Tibial nerve (tissue), 4 donors: ENCODE results near the gene LRRC73. TPM values are rescaled to one million over a fixed set of nuclear protein-coding genes. Genes with fewer than 3 reads are reported as not detected.
"Not testable (repeated sequence)": the region's sequence is repeated elsewhere in the genome, so short reads cannot be mapped to it uniquely, and the experiment has no call there.

Source experiments
- DNase-seq, 2 donors: peaks; one replicate each; pipeline ENCODE4 v3.0.0-alpha.2; 2019; ENCODE audit warnings: low spot score in 2 of 2
- H3K27ac ChIP-seq, 4 donors: fragments of 200-600 bp; sonication (generic) in 3 of 4; one replicate each; pipeline ENCODE4 v1.5.1; 2017 to 2019; ENCODE audit warnings: mild to moderate bottlenecking in 1 of 4
- H3K27me3 ChIP-seq, 2 donors: fragments of 200-600 bp; sonication (generic) in 1 of 2; one replicate each; pipeline versions ENCODE4 v1.5.1 to v1.6.0; 2017 to 2019
- H3K36me3 ChIP-seq, 3 donors: fragments of 200-600 bp; sonication (generic); one replicate each; pipeline ENCODE4 v1.5.1; 2018 to 2019
- H3K4me1 ChIP-seq, 4 donors: fragments of 200-600 bp; sonication (generic) in 3 of 4; one replicate each; pipeline ENCODE4 v1.5.1; 2017 to 2019
- H3K4me3 ChIP-seq, 4 donors: fragments of 200-600 bp; sonication (generic) in 3 of 4; one replicate each; pipeline ENCODE4 v1.5.1; 2017 to 2019; ENCODE audit warnings: mild to moderate bottlenecking in 1 of 4, moderate library complexity in 1 of 4
- H3K9me3 ChIP-seq, 4 donors: fragments of 200-600 bp; sonication (generic) in 3 of 4; one replicate each; pipeline ENCODE4 v1.5.1; 2017 to 2019
- EP300 ChIP-seq, 2 donors: sonication (generic); formaldehyde crosslinking; IDR thresholded peaks; one replicate each; pipeline ENCODE4 v1.6.1; 2017; ENCODE audit warnings: antibody characterized with exemption in 2 of 2, mild to moderate bottlenecking in 1 of 2
- POLR2A ChIP-seq, 2 donors: fragments of 450-650 bp; IDR thresholded peaks; one replicate each; pipeline ENCODE4 v1.6.1; 2017; ENCODE audit warnings: antibody characterized with exemption in 2 of 2, mild to moderate bottlenecking in 2 of 2, moderate library complexity in 2 of 2
- WGBS, 2 donors: methylation state at CpG; one replicate each; pipeline ENCODE4 v1.1.5; 2018; 5-methylcytosine and 5-hydroxymethylcytosine counted together
- total RNA-seq, 4 donors: library from RNA; depleted of rRNA; stranded (reverse); fragments of >200 nt; gene quantifications; one replicate each; pipeline ENCODE4 v1.1.0, GENCODE V29; 2016
- TF ChIP-seq, protein P1 (sequence below), 5 experiments: fragments of 200-600 bp in 3 of 5; fragments of 450-650 bp in 2 of 5; sonication (generic) in 3 of 5; IDR thresholded peaks; one replicate each; pipeline ENCODE4 v1.5.1; 2016 to 2019; ENCODE audit warnings: antibody characterized with exemption in 5 of 5, mild to moderate bottlenecking in 3 of 5, moderate library complexity in 2 of 5

Gene LRRC73
- total RNA-seq, 4 donors from 2014 or later, result 0.59 to 2.4 (median 1.3) TPM

DNA sequence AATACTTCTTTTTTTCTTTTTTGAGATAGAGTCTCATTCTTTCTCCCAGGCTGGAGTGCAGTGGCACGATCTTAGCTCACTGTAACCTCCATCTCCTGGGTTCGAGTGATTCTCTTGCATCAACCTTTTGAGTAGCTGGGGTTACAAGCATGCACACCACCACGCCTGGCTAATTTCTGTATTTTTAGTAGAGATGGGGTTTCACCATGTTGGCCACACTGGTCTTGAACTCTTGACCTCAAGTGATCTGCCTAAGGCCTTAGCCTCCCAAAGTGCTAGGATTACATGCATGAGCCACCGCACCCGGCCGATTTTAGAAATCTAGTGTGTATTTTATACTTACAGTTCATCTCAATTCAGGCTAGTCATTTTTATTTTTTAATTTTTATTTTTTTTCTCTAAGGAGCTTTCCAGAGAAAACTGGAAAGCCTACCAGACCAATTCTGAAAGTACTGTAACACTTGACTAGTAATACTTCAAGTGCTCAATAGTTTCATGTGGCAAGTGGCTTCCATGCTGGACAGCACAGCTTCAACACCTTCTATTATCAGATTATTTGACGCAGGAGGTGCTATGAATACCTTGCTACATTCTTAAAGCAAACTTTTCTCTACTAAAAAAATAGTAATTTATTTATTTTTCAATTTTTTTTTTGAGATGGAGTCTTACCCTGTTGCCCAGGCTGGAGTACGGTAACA is 31.8 kb upstream of the LRRC73 start:
- Histone ChIP-seq H3K4me3 (no peak overlapping the region), H3K36me3 (peaks cover 0 to 92% (median 2%) of the 10 kb centered on the region in 3 donors), H3K4me1 (no peaks in the 10 kb centered on the region), H3K9me3 (no peaks in the 10 kb centered on the region), H3K27me3 (no peaks in the 10 kb centered on the region), H3K27ac (no peak overlapping the region)
- TF ChIP-seq, protein P1, sequence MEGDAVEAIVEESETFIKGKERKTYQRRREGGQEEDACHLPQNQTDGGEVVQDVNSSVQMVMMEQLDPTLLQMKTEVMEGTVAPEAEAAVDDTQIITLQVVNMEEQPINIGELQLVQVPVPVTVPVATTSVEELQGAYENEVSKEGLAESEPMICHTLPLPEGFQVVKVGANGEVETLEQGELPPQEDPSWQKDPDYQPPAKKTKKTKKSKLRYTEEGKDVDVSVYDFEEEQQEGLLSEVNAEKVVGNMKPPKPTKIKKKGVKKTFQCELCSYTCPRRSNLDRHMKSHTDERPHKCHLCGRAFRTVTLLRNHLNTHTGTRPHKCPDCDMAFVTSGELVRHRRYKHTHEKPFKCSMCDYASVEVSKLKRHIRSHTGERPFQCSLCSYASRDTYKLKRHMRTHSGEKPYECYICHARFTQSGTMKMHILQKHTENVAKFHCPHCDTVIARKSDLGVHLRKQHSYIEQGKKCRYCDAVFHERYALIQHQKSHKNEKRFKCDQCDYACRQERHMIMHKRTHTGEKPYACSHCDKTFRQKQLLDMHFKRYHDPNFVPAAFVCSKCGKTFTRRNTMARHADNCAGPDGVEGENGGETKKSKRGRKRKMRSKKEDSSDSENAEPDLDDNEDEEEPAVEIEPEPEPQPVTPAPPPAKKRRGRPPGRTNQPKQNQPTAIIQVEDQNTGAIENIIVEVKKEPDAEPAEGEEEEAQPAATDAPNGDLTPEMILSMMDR (IDR thresholded peaks at IDR 0.05), result no peak
- TF ChIP-seq POLR2A (IDR thresholded peaks at IDR 0.05) (no peak), EP300 (IDR thresholded peaks at IDR 0.05) (no peak)
- WGBS, 2 donors, result 94 to 95% methylated on average over 8 of the region's 8 CpGs
- no peak for DNase-seq

DNA sequence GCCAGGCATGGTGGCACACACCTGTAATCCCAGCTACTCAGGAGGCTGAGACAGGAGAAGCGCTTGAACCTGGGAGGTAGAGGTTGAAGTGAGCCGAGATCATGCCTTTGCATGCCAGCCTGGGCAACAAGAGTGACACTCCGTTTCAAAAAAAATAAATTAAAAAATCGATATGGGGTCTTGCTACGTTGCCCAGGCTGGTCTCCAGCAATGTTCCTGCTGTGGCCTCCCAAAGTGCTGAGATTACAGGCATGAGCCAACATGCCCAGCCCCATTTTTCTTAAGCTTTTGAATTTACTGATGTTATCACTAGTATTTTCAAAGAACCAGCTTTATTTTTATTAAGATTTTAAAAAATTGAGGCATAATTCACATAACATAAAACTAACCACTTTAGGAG is 30.4 kb upstream of the LRRC73 start:
- no peak for DNase-seq
- Histone ChIP-seq H3K27ac (no peak overlapping the region), H3K9me3 (no peaks in the 10 kb centered on the region), H3K36me3 (peaks cover 0 to 89% (median 2%) of the 10 kb centered on the region in 3 donors), H3K4me1 (no peaks in the 10 kb centered on the region), H3K27me3 (no peaks in the 10 kb centered on the region), H3K4me3 (no peak overlapping the region)
- TF ChIP-seq EP300 (IDR thresholded peaks at IDR 0.05), result no peak
- no peak for TF ChIP-seq POLR2A (IDR thresholded peaks at IDR 0.05)
- TF ChIP-seq, protein P1 (IDR thresholded peaks at IDR 0.05), result no peak
- WGBS, 2 donors, result 91 to 97% methylated on average over 5 of the region's 5 CpGs

DNA sequence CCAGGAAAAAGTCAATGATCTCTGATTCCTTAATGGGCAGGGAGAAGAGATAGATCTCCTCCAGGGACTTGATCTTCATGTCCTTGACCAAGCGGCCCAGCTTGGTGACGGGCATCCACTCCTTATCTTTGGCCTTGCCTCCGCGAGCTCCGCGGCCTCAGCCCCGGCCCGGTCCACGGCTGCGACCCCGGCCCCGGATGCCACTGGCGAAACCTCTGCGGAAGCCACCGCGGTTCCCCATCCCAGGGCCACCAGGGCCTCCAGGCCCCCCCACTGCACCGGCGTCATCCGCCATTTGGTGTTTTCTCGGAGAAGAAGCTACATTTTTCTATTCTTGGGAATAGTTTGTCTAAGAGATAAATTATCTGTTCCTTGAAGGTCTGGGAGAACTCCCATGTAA is 29.3 kb upstream of the LRRC73 start:
- WGBS, 2 donors, result 96% methylated on average over 20 of the region's 20 CpGs
- not testable (repeated sequence) for H3K4me1 ChIP-seq, H3K4me3 ChIP-seq, DNase-seq, H3K27me3 ChIP-seq, H3K9me3 ChIP-seq, H3K27ac ChIP-seq
- peaks cover 0 to 89% (median 0%) of the 10 kb centered on the region in 3 donors for H3K36me3 ChIP-seq

DNA sequence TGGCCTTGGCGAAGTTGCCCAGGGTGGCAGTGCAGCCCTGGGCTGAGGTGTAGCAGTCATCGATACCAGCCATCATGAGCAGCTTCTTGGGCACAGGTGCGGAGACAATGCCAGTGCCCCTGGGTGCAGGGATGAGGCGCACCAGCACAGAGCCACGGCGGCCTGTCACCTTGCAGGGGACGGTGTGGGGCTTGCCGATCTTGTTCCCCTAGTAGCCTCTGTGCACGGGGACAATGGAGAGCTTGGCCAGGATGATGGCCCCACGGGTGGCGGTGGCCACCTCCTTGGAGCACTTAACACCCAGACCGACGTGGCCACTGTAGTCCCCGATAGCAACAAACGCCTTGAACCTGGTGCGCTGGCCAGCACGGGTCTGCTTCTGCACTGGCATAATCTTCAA is 28.8 kb upstream of the LRRC73 start:
- H3K4me3 ChIP-seq, H3K9me3 ChIP-seq, H3K4me1 ChIP-seq, H3K27me3 ChIP-seq, H3K27ac ChIP-seq, DNase-seq: not testable (repeated sequence)
- peaks cover 0 to 89% (median 0%) of the 10 kb centered on the region in 3 donors for H3K36me3 ChIP-seq
- WGBS, 2 donors, result 96% methylated on average over 13 to 17 of the region's 17 CpGs

DNA sequence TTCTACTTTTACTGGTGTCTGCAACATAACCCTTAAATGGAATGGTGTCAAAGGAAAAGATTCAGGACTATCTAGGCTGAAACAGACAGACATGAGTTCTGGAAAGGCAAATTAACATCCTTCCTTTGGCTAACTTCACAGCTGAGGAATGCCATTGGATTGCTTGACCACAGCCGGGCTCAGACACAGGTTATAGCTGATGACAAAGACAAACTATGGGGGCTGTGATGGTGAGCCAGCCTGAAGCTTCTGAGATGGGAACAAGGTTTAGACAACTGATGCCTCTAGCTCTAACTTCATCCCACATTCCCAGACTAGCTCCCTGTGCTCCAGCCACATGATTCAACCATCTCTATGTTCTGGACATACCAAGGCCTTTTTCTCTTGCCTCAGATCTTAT is 22.1 kb upstream of the LRRC73 start:
- Histone ChIP-seq H3K4me3 (no peak overlapping the region), H3K4me1 (no peaks in the 10 kb centered on the region), H3K9me3 (no peaks in the 10 kb centered on the region), H3K27me3 (no peaks in the 10 kb centered on the region), H3K27ac (no peak overlapping the region), H3K36me3 (peaks cover 0 to 97% (median 0%) of the 10 kb centered on the region in 3 donors)
- DNase-seq, result no peak
- WGBS, 2 donors, result 88 to 90% methylated on average over 1 of the region's 1 CpG
- TF ChIP-seq, protein P1 (IDR thresholded peaks at IDR 0.05), result no peak
- TF ChIP-seq EP300 (IDR thresholded peaks at IDR 0.05) (no peak), POLR2A (IDR thresholded peaks at IDR 0.05) (no peak)

- TF ChIP-seq, protein P1 (IDR thresholded peaks at IDR 0.05), result no peak
- TF ChIP-seq POLR2A (IDR thresholded peaks at IDR 0.05) (no peak), EP300 (IDR thresholded peaks at IDR 0.05) (no peak)
- 87 to 88% methylated on average over 10 of the region's 10 CpGs for WGBS, 2 donors
- Histone ChIP-seq H3K36me3 (peaks cover 0 to 100% (median 30%) of the 10 kb centered on the region in 3 donors), H3K27me3 (no peaks in the 10 kb centered on the region), H3K4me1 (no peaks in the 10 kb centered on the region), H3K4me3 (no peak overlapping the region), H3K27ac (no peak overlapping the region), H3K9me3 (no peaks in the 10 kb centered on the region)
- DNase-seq, result no peak
Observed at GRCh38 chr6:43524483-43524961, 14.4 kb upstream of the LRRC73 start.
